Measurements from ENCODE around the gene KCNK17.
"Not testable (repeated sequence)": the region's sequence is repeated elsewhere in the genome, so short reads cannot be mapped to it uniquely, and the experiment has no call there.

The KCNK17 gene

GRCh38 chr6:39294899-39295298 lies 19.3 kb downstream of the KCNK17 start:
- H3K27ac ChIP-seq = no peak overlapping the region
- TF ChIP-seq CTCF (IDR thresholded peaks at IDR 0.05) (no peak), ZFX (IDR thresholded peaks at IDR 0.05; ENCODE audit: borderline replicate concordance) (no peak)

- TF ChIP-seq ZFX (IDR thresholded peaks at IDR 0.05; ENCODE audit: borderline replicate concordance) (no peak), CTCF (IDR thresholded peaks at IDR 0.05) (no peak)
- H3K27ac ChIP-seq = no peak overlapping the region
Observed at GRCh38 chr6:39294133-39294532, 20.1 kb downstream of the KCNK17 start.

GRCh38 chr6:39292637-39293036 lies 21.6 kb downstream of the KCNK17 start:
- no peak overlapping the region for H3K27ac ChIP-seq
- TF ChIP-seq ZFX (IDR thresholded peaks at IDR 0.05; ENCODE audit: borderline replicate concordance) (no peak), CTCF (IDR thresholded peaks at IDR 0.05) (no peak)

GRCh38 chr6:39289490-39289889 lies 24.7 kb downstream of the KCNK17 start:
- no peak overlapping the region for H3K27ac ChIP-seq
- no peak for TF ChIP-seq CTCF (IDR thresholded peaks at IDR 0.05)
- TF ChIP-seq ZFX (IDR thresholded peaks at IDR 0.05; ENCODE audit: borderline replicate concordance) = no peak

- no peak for TF ChIP-seq CTCF (IDR thresholded peaks at IDR 0.05)
- TF ChIP-seq ZFX (IDR thresholded peaks at IDR 0.05; ENCODE audit: borderline replicate concordance) = no peak
- H3K27ac ChIP-seq = no peak overlapping the region
Observed at GRCh38 chr6:39287601-39288000, 26.6 kb downstream of the KCNK17 start.

GRCh38 chr6:39286596-39286995 lies 27.6 kb downstream of the KCNK17 start:
- not testable (repeated sequence) for H3K27ac ChIP-seq

- TF ChIP-seq ZFX (IDR thresholded peaks at IDR 0.05; ENCODE audit: borderline replicate concordance) (no peak), CTCF (IDR thresholded peaks at IDR 0.05) (no peak)
- no peak overlapping the region for H3K27ac ChIP-seq
Observed at GRCh38 chr6:39282774-39283173, 31.4 kb downstream of the KCNK17 start.

- no peak overlapping the region for H3K27ac ChIP-seq
- TF ChIP-seq CTCF (IDR thresholded peaks at IDR 0.05) = no peak
- TF ChIP-seq ZFX (IDR thresholded peaks at IDR 0.05; ENCODE audit: borderline replicate concordance) = no peak
Observed at GRCh38 chr6:39281312-39281980, 32.8 kb downstream of the KCNK17 start.
